Adrenal gland (tissue), 12 donors: ENCODE data around the gene CHAC1. TPM values are rescaled to one million over a fixed set of nuclear protein-coding genes. Genes with fewer than 3 reads are reported as not detected.

Experiments
- DNase-seq, 7 donors: peaks; one replicate each; pipeline ENCODE4 v3.0.0-alpha.2; 2019 to 2020
- H3K27ac ChIP-seq, 5 donors: fragments of 200-600 bp; sonication (generic) in 4 of 5; 1 replicate in 3 of 5; 2 replicates in 2 of 5; pipeline versions ENCODE4 v1.5.1 to v1.8.0; 2016 to 2020; ENCODE audit warnings: mild to moderate bottlenecking in 1 of 5
- H3K27me3 ChIP-seq: fragments of 200-600 bp; 2 replicates; pipeline ENCODE4 v1.8.0; 2021
- H3K36me3 ChIP-seq, 2 donors: fragments of 200-600 bp; replicated peaks in 1 of 2; 1 replicate in 1 of 2; 2 replicates in 1 of 2; pipeline versions ENCODE4 v1.5.1 to v1.8.0; 2018 to 2022
- H3K4me1 ChIP-seq, 2 donors: fragments of 200-600 bp; replicated peaks in 1 of 2; 1 replicate in 1 of 2; 2 replicates in 1 of 2; pipeline versions ENCODE4 v1.5.1 to v1.8.0; 2018 to 2021
- H3K4me3 ChIP-seq, 4 donors: fragments of 200-600 bp; sonication (generic) in 3 of 4; one replicate each; pipeline ENCODE4 v1.5.1; 2016 to 2018
- H3K9me3 ChIP-seq, 3 donors: fragments of 200-600 bp; sonication (generic) in 1 of 3; replicated peaks in 1 of 3; 1 replicate in 2 of 3; 2 replicates in 1 of 3; pipeline versions ENCODE4 v1.5.1 to v1.8.0; 2016 to 2021
- POLR2A ChIP-seq, 2 donors: fragments of 450-650 bp; IDR thresholded peaks; one replicate each; pipeline ENCODE4 v1.6.1; 2017; ENCODE audit warnings: antibody characterized with exemption in 2 of 2, mild to moderate bottlenecking in 2 of 2, moderate library complexity in 1 of 2
- WGBS, 4 donors: extraction: QIAGEN DNeasy Blood & Tissue Kit in 2 of 4; methylation state at CpG; one replicate each; pipeline versions ENCODE4 v1.1.5 to v1.1.7; 2013 to 2017; 5-methylcytosine and 5-hydroxymethylcytosine counted together
- intact Hi-C, 2 donors: fragments of 100-400 bp; cut with DNase I; formaldehyde crosslinking; loops; one replicate each; pipeline versions ENCODE4 v1.14.1 to v1.15.0; 2022 to 2023
- polyA plus RNA-seq, 3 donors: library from polyadenylated mRNA; stranded (reverse); fragments of 200-250 nt in 2 of 3; fragments of 350-450 nt in 1 of 3; fragmentation: Illumina TruSeq in 1 of 3; extraction: RNeasy Lipid Tissue Mini Kit (QIAGEN cat#74804) in 1 of 3; gene quantifications; one replicate each; pipeline ENCODE4 v1.2.3, GENCODE V29; 2013 to 2014
- total RNA-seq, 9 donors: library from RNA; depleted of rRNA in 4 of 9; stranded (reverse); fragments of >200 nt in 4 of 9; fragments of 120-200 nt in 1 of 9; fragmentation: NEBNext Ultra II Directional in 1 of 9; extraction: Animal tissue kit (Norgen Biotek cat#: 25700) in 1 of 9; gene quantifications; one replicate each; pipeline versions ENCODE4 v1.1.0 to v1.2.4, GENCODE V29; 2013 to 2023
- TF ChIP-seq, protein P1 (sequence below), 6 experiments: fragments of 450-650 bp in 4 of 6; fragments of 200-600 bp in 2 of 6; sonication (generic) in 1 of 6; IDR thresholded peaks; 1 replicate in 5 of 6; 2 replicates in 1 of 6; pipeline versions ENCODE4 v1.5.1 to v1.8.0; 2016 to 2021; ENCODE audit warnings: antibody characterized with exemption in 6 of 6, mild to moderate bottlenecking in 2 of 6, moderate library complexity in 1 of 6
- donor health status: healthy with polysubstance abuse.
- donor health status: Bipolar disorder and iron deficiency.
- donor health status: DM: yes; HTN: yes; CAD: no.
- donor health status: DM: no; HTN: no; CAD: no.
- donor health status: DM: no; HTN: no; CAD: no.
- donor health status: DM: yes; HTN: yes; CAD: no.

Gene CHAC1
- total and polyA plus RNA-seq, 12 donors = 0.24 to 2.4 (median 1.1) TPM; not detected in 1

- no peak for DNase-seq
- Histone ChIP-seq H3K36me3 (no peaks in the 10 kb centered on the region), H3K27me3 (peaks cover 42% of the 10 kb centered on the region), H3K9me3 (no peaks in the 10 kb centered on the region), H3K4me1 (peaks cover 31 to 39% of the 10 kb centered on the region in 2 donors), H3K4me3 (no peak overlapping the region), H3K27ac (no peak overlapping the region)
- no peak for TF ChIP-seq POLR2A (IDR thresholded peaks at IDR 0.05)
- TF ChIP-seq, protein P1, sequence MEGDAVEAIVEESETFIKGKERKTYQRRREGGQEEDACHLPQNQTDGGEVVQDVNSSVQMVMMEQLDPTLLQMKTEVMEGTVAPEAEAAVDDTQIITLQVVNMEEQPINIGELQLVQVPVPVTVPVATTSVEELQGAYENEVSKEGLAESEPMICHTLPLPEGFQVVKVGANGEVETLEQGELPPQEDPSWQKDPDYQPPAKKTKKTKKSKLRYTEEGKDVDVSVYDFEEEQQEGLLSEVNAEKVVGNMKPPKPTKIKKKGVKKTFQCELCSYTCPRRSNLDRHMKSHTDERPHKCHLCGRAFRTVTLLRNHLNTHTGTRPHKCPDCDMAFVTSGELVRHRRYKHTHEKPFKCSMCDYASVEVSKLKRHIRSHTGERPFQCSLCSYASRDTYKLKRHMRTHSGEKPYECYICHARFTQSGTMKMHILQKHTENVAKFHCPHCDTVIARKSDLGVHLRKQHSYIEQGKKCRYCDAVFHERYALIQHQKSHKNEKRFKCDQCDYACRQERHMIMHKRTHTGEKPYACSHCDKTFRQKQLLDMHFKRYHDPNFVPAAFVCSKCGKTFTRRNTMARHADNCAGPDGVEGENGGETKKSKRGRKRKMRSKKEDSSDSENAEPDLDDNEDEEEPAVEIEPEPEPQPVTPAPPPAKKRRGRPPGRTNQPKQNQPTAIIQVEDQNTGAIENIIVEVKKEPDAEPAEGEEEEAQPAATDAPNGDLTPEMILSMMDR (IDR thresholded peaks at IDR 0.05) = no peak
- WGBS, 4 donors = 74 to 83% (median 76%) methylated on average over 7 to 8 of the region's 8 CpGs
- intact Hi-C loops = no loop called here
These were observed 21.1 kb upstream of the CHAC1 start for GRCh38 chr15:40932156-40932555.

DNA sequence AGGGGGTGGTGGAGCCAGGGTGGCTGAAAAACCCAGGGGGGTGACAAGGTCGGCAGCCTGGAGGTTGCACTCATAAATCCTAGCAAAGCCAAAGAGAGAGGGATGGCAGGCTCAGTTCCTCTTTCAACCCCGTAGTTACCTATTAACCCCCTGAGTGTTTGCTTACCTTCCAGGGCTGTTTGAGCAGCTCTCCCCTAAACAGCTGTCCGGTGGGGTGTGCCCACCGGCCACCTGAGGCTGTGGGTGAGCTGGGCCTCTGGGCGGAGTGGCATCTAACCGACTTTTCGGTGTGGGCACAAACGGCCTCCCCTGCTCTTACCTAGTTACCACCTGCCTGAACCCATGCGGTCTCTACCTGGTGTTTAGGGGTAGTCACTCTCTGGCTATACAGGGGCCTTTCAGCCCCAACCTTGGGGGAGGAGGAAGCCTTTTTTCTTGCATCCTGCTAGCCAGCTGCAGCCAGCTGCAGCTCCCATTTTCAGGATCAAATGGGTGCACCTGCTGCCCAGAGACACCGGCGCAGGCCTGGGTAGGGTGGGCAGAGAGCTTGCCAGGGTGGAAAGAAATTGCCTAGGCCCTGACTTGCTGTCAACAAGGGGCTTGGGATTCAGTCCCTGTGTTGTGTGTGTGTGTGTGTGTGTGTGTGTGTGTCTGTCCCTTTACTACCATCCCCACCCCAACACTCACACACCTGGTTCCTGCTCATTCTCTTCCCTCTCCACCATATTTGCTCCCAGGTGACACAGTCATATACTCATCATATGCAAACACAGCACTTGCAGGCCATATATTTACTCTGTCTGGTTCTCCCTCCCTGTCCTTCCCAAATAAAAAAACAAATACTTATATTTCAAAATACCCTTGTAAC, 20.4 kb upstream of the CHAC1 start:
- no peak for TF ChIP-seq POLR2A (IDR thresholded peaks at IDR 0.05)
- TF ChIP-seq, protein P1 (IDR thresholded peaks at IDR 0.05) = no peak
- no peak for DNase-seq
- Histone ChIP-seq H3K9me3 (no peaks in the 10 kb centered on the region), H3K4me3 (no peak overlapping the region), H3K27me3 (peaks cover 41% of the 10 kb centered on the region), H3K36me3 (no peaks in the 10 kb centered on the region), H3K4me1 (peaks cover 28 to 33% of the 10 kb centered on the region in 2 donors), H3K27ac (no peak overlapping the region)
- 64 to 73% (median 70%) methylated on average over 9 to 11 of the region's 11 CpGs for WGBS, 4 donors
- intact Hi-C loops = no loop called here

- Histone ChIP-seq H3K27me3 (peaks cover 35% of the 10 kb centered on the region), H3K4me3 (no peak overlapping the region), H3K36me3 (no peaks in the 10 kb centered on the region), H3K27ac (no peak overlapping the region), H3K9me3 (no peaks in the 10 kb centered on the region), H3K4me1 (peaks cover 22 to 26% of the 10 kb centered on the region in 2 donors)
- 39 to 53% (median 45%) methylated on average over 3 of the region's 3 CpGs for WGBS, 4 donors
- intact Hi-C loops = no loop called here
- peak in 1 of 7 donors; percentile 35 for DNase-seq
- TF ChIP-seq, protein P1 (IDR thresholded peaks at IDR 0.05) = no peak
- TF ChIP-seq POLR2A (IDR thresholded peaks at IDR 0.05) = no peak
These were observed 19.8 kb upstream of the CHAC1 start for GRCh38 chr15:40933517-40933902.

DNA sequence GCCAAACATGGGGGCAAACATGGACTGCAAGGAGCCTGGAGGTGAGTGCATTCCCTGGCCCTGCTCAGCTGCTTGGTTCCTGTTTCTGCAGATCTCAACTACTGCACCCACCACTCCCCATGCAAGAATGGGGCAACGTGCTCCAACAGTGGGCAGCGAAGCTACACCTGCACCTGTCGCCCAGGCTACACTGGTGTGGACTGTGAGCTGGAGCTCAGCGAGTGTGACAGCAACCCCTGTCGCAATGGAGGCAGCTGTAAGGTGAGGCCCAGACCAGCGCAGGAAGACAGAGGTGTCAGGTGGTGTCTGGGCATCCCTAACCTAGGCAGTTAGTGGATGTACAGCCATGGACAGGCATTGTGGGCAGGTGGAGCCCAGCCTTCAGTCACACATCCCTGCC, 18.8 kb upstream of the CHAC1 start:
- Histone ChIP-seq H3K36me3 (no peaks in the 10 kb centered on the region), H3K27me3 (peaks cover 26% of the 10 kb centered on the region), H3K9me3 (no peaks in the 10 kb centered on the region), H3K4me3 (no peak overlapping the region), H3K27ac (no peak overlapping the region), H3K4me1 (peaks cover 12 to 17% of the 10 kb centered on the region in 2 donors)
- DNase-seq = no peak
- TF ChIP-seq, protein P1 (IDR thresholded peaks at IDR 0.05) = no peak
- no peak for TF ChIP-seq POLR2A (IDR thresholded peaks at IDR 0.05)
- 88 to 100% (median 94%) methylated on average over 5 to 6 of the region's 6 CpGs; no CpG with 5 or more reads in 1 of the 4 donors for WGBS, 4 donors
- intact Hi-C loops = no loop called here
